Measurements from ENCODE around the gene VDAC1. TPM values are rescaled to one million over a fixed set of nuclear protein-coding genes. Genes with fewer than 3 reads are reported as not detected.

Gene VDAC1
- total RNA-seq, 8 experiments from 2014 or later: 157 to 304 (median 187) TPM

- ATAC-seq (replicated peaks in 6 of 8): no peak
- Histone ChIP-seq H3K4me3 (no peak overlapping the region), H3K4me1 (replicated peaks in 1 of 2) (peaks cover 23 to 26% of the 10 kb centered on the region in 2 donors), H3K27ac (no peak overlapping the region)
- in situ Hi-C loops (cut with MboI; ENCODE audit: low pct_unique_long_range_greater_than_20kb in 2 of 9, low sequenced_read_pairs in 9 of 9, unreplicated experiment in 9 of 9): no loop called here
- 60 to 100% (median 94%) methylated on average over 1 to 10 of the region's 10 CpGs; no CpG with 5 or more reads in 1 of the 10 experiments for WGBS, 10 experiments
Measured at GRCh38 chr5:134000696-134001453, 3.9 kb downstream of the VDAC1 start.

- Histone ChIP-seq H3K4me1 (replicated peaks in 1 of 2) (peaks cover 29 to 31% of the 10 kb centered on the region in 2 donors), H3K27ac (no peak overlapping the region), H3K4me3 (no peak overlapping the region)
- no peak for ATAC-seq (replicated peaks in 6 of 8)
- WGBS, 10 experiments: 50 to 100% (median 93%) methylated on average over 1 to 4 of the region's 5 CpGs; no CpG with 5 or more reads in 3 of the 10 experiments
- in situ Hi-C loops (cut with MboI; ENCODE audit: low pct_unique_long_range_greater_than_20kb in 2 of 9, low sequenced_read_pairs in 9 of 9, unreplicated experiment in 9 of 9): no loop called here
Measured at GRCh38 chr5:134000091-134000511, 4.7 kb downstream of the VDAC1 start.

GRCh38 chr5:133998807-133999206 lies 6.0 kb downstream of the VDAC1 start:
- in situ Hi-C loops (cut with MboI; ENCODE audit: low pct_unique_long_range_greater_than_20kb in 2 of 9, low sequenced_read_pairs in 9 of 9, unreplicated experiment in 9 of 9): loop anchor here in 1 of 9 experiments (25.0 kb wide), 1 partner anchor 887 kb away; no protein-coding TSS in a partner anchor
- ATAC-seq (replicated peaks in 6 of 8): no peak
- H3K4me1 ChIP-seq (replicated peaks in 1 of 2): peaks cover 34 to 39% of the 10 kb centered on the region in 2 donors
- H3K27ac ChIP-seq: no peak overlapping the region
- no peak overlapping the region for H3K4me3 ChIP-seq
- 78 to 100% (median 92%) methylated on average over 2 to 3 of the region's 7 CpGs; no CpG with 5 or more reads in 4 of the 10 experiments for WGBS, 10 experiments

- 67 to 97% (median 89%) methylated on average over 3 to 6 of the region's 6 CpGs; no CpG with 5 or more reads in 1 of the 10 experiments for WGBS, 10 experiments
- in situ Hi-C loops (cut with MboI; ENCODE audit: low pct_unique_long_range_greater_than_20kb in 2 of 9, low sequenced_read_pairs in 9 of 9, unreplicated experiment in 9 of 9): loop anchor here in 1 of 9 experiments (25.0 kb wide), 1 partner anchor 886 kb away; no protein-coding TSS in a partner anchor
- peaks cover 31 to 36% of the 10 kb centered on the region in 2 donors for H3K4me1 ChIP-seq (replicated peaks in 1 of 2)
- ATAC-seq (replicated peaks in 6 of 8): no peak
- no peak overlapping the region for H3K4me3 ChIP-seq
- no peak overlapping the region for H3K27ac ChIP-seq
Measured at GRCh38 chr5:133998042-133998441, 6.7 kb downstream of the VDAC1 start.

- in situ Hi-C loops (cut with MboI; ENCODE audit: low pct_unique_long_range_greater_than_20kb in 2 of 9, low sequenced_read_pairs in 9 of 9, unreplicated experiment in 9 of 9): loop anchor here in 1 of 9 experiments (25.0 kb wide), 1 partner anchor 884 kb away; no protein-coding TSS in a partner anchor
- no peak overlapping the region for H3K4me3 ChIP-seq
- peak in 3 of 8 experiments; percentile 19 to 35 (median 34) for ATAC-seq (replicated peaks in 6 of 8)
- no peak overlapping the region for H3K27ac ChIP-seq
- 50 to 100% (median 60%) methylated on average over 1 of the region's 3 CpGs; no CpG with 5 or more reads in 7 of the 10 experiments for WGBS, 10 experiments
- H3K4me1 ChIP-seq (replicated peaks in 1 of 2): peaks cover 25 to 29% of the 10 kb centered on the region in 2 donors
Measured at GRCh38 chr5:133996683-133997252, 8.0 kb downstream of the VDAC1 start.

GRCh38 chr5:133995883-133996563 lies 8.8 kb downstream of the VDAC1 start:
- in situ Hi-C loops (cut with MboI; ENCODE audit: low pct_unique_long_range_greater_than_20kb in 2 of 9, low sequenced_read_pairs in 9 of 9, unreplicated experiment in 9 of 9): loop anchor here in 1 of 9 experiments (25.0 kb wide), 1 partner anchor 884 kb away; no protein-coding TSS in a partner anchor
- H3K27ac ChIP-seq: peak overlapping the region in 1 of 2 donors; percentile 61
- peak; percentile 17 to 80 (median 54) for ATAC-seq (replicated peaks in 6 of 8)
- H3K4me3 ChIP-seq: no peak overlapping the region
- WGBS, 10 experiments: 17 to 72% (median 54%) methylated on average over 1 to 3 of the region's 7 CpGs; no CpG with 5 or more reads in 6 of the 10 experiments
- peaks cover 25 to 29% of the 10 kb centered on the region in 2 donors for H3K4me1 ChIP-seq (replicated peaks in 1 of 2)

GRCh38 chr5:133995341-133995740 lies 9.4 kb downstream of the VDAC1 start:
- in situ Hi-C loops (cut with MboI; ENCODE audit: low pct_unique_long_range_greater_than_20kb in 2 of 9, low sequenced_read_pairs in 9 of 9, unreplicated experiment in 9 of 9): loop anchor here in 1 of 9 experiments (25.0 kb wide), 1 partner anchor 883 kb away; no protein-coding TSS in a partner anchor
- WGBS, 10 experiments: 0 to 78% (median 43%) methylated on average over 1 to 5 of the region's 8 CpGs; no CpG with 5 or more reads in 4 of the 10 experiments
- H3K4me3 ChIP-seq: no peak overlapping the region
- H3K27ac ChIP-seq: peak overlapping the region in 1 of 2 donors; percentile 61
- ATAC-seq (replicated peaks in 6 of 8): peak in 5 of 8 experiments; percentile 37 to 64 (median 57)
- peaks cover 25 to 29% of the 10 kb centered on the region in 2 donors for H3K4me1 ChIP-seq (replicated peaks in 1 of 2)

GRCh38 chr5:133994990-133995333 lies 9.8 kb downstream of the VDAC1 start:
- peaks cover 25 to 29% of the 10 kb centered on the region in 2 donors for H3K4me1 ChIP-seq (replicated peaks in 1 of 2)
- 62 to 100% (median 95%) methylated on average over 1 to 4 of the region's 6 CpGs; no CpG with 5 or more reads in 4 of the 10 experiments for WGBS, 10 experiments
- peak in 3 of 8 experiments; percentile 2 to 10 (median 10) for ATAC-seq (replicated peaks in 6 of 8)
- H3K27ac ChIP-seq: peak overlapping the region in 1 of 2 donors; percentile 61
- in situ Hi-C loops (cut with MboI; ENCODE audit: low pct_unique_long_range_greater_than_20kb in 2 of 9, low sequenced_read_pairs in 9 of 9, unreplicated experiment in 9 of 9): loop anchor here in 1 of 9 experiments (25.0 kb wide), 1 partner anchor 883 kb away; no protein-coding TSS in a partner anchor
- no peak overlapping the region for H3K4me3 ChIP-seq

- Histone ChIP-seq H3K4me1 (replicated peaks in 1 of 2) (peaks cover 25 to 29% of the 10 kb centered on the region in 2 donors), H3K27ac (no peak overlapping the region), H3K4me3 (no peak overlapping the region)
- in situ Hi-C loops (cut with MboI; ENCODE audit: low pct_unique_long_range_greater_than_20kb in 2 of 9, low sequenced_read_pairs in 9 of 9, unreplicated experiment in 9 of 9): loop anchor here in 1 of 9 experiments (25.0 kb wide), 1 partner anchor 882 kb away; no protein-coding TSS in a partner anchor
- ATAC-seq (replicated peaks in 6 of 8): peak in 1 of 8 experiments; percentile 2
- WGBS, 10 experiments: 50 to 100% (median 89%) methylated on average over 1 to 4 of the region's 9 CpGs; no CpG with 5 or more reads in 2 of the 10 experiments
Measured at GRCh38 chr5:133994297-133994989, 10.3 kb downstream of the VDAC1 start.

- peaks cover 25 to 29% of the 10 kb centered on the region in 2 donors for H3K4me1 ChIP-seq (replicated peaks in 1 of 2)
- in situ Hi-C loops (cut with MboI; ENCODE audit: low pct_unique_long_range_greater_than_20kb in 2 of 9, low sequenced_read_pairs in 9 of 9, unreplicated experiment in 9 of 9): loop anchor here in 1 of 9 experiments (25.0 kb wide), 1 partner anchor 881 kb away; no protein-coding TSS in a partner anchor
- 0 to 100% (median 86%) methylated on average over 1 to 2 of the region's 2 CpGs; no CpG with 5 or more reads in 1 of the 10 experiments for WGBS, 10 experiments
- ATAC-seq (replicated peaks in 6 of 8): peak in 1 of 8 experiments; percentile 62
- no peak overlapping the region for H3K27ac ChIP-seq
- no peak overlapping the region for H3K4me3 ChIP-seq
Measured at GRCh38 chr5:133993185-133993936, 11.4 kb downstream of the VDAC1 start.

GRCh38 chr5:133992429-133993155 lies 12.2 kb downstream of the VDAC1 start:
- peaks cover 25 to 29% of the 10 kb centered on the region in 2 donors for H3K4me1 ChIP-seq (replicated peaks in 1 of 2)
- no peak for ATAC-seq (replicated peaks in 6 of 8)
- H3K4me3 ChIP-seq: no peak overlapping the region
- WGBS, 10 experiments: 86 to 100% (median 100%) methylated on average over 1 to 4 of the region's 8 CpGs; no CpG with 5 or more reads in 1 of the 10 experiments
- in situ Hi-C loops (cut with MboI; ENCODE audit: low pct_unique_long_range_greater_than_20kb in 2 of 9, low sequenced_read_pairs in 9 of 9, unreplicated experiment in 9 of 9): loop anchor here in 1 of 9 experiments (25.0 kb wide), 1 partner anchor 880 kb away; no protein-coding TSS in a partner anchor
- H3K27ac ChIP-seq: no peak overlapping the region
